Muscle layer of colon (tissue), 2 donors: ENCODE measurements around the gene GRB7.
A peak's percentile ranks its signal among the peaks of the same experiment; 100 is the strongest.
"Not testable (repeated sequence)": the region's sequence is repeated elsewhere in the genome, so short reads cannot be mapped to it uniquely, and the experiment has no call there.

Source experiments
- H3K27ac ChIP-seq: one replicate; pipeline ENCODE4 v1.7.0; 2013; ENCODE audit warnings: low read depth, mild to moderate bottlenecking, low read length, moderate library complexity
- H3K27me3 ChIP-seq, 2 donors: one replicate each; pipeline ENCODE4 v1.7.0; 2013; ENCODE audit warnings: low read length in 2 of 2, mild to moderate bottlenecking in 2 of 2; ENCODE audit not compliant: insufficient read depth in 2 of 2, control insufficient read depth in 1 of 2
- H3K36me3 ChIP-seq: one replicate; pipeline ENCODE4 v1.7.0; 2013; ENCODE audit warnings: mild to moderate bottlenecking, low read length; ENCODE audit not compliant: insufficient read depth
- H3K4me1 ChIP-seq: one replicate; pipeline ENCODE4 v1.7.0; 2013; ENCODE audit warnings: mild to moderate bottlenecking, low read length; ENCODE audit not compliant: insufficient read depth
- H3K4me3 ChIP-seq, 2 donors: one replicate each; pipeline ENCODE4 v1.7.0; 2013; ENCODE audit warnings: low read length in 2 of 2, low read depth in 1 of 2, mild to moderate bottlenecking in 1 of 2, moderate library complexity in 1 of 2
- H3K9ac ChIP-seq: one replicate; pipeline ENCODE4 v1.7.0; 2013; ENCODE audit warnings: low read length
- H3K9me3 ChIP-seq: one replicate; pipeline ENCODE4 v1.7.0; 2013; ENCODE audit warnings: mild to moderate bottlenecking, low read length
- donor health status: abdominal sarcoma.
- donor health status: Adenocarcinoma of cecum.

Gene GRB7

GRCh38 chr17:39725923-39726322 lies 11.8 kb upstream of the GRB7 start:
- not testable (repeated sequence) for H3K27ac ChIP-seq, H3K4me1 ChIP-seq, H3K27me3 ChIP-seq, H3K9ac ChIP-seq, H3K9me3 ChIP-seq, H3K4me3 ChIP-seq
- peaks cover 48% of the 10 kb centered on the region for H3K36me3 ChIP-seq

- Histone ChIP-seq H3K4me3 (no peak overlapping the region), H3K27me3 (no peaks in the 10 kb centered on the region), H3K9ac (no peak overlapping the region), H3K27ac (no peak overlapping the region), H3K36me3 (peaks cover 48% of the 10 kb centered on the region), H3K9me3 (no peaks in the 10 kb centered on the region), H3K4me1 (peaks cover 7% of the 10 kb centered on the region)
Measured at GRCh38 chr17:39726617-39727016, 11.1 kb upstream of the GRB7 start.

- Histone ChIP-seq H3K4me1 (peaks cover 7% of the 10 kb centered on the region), H3K36me3 (peaks cover 48% of the 10 kb centered on the region), H3K9me3 (no peaks in the 10 kb centered on the region), H3K4me3 (no peak overlapping the region), H3K27me3 (no peaks in the 10 kb centered on the region), H3K27ac (no peak overlapping the region), H3K9ac (no peak overlapping the region)
Measured at GRCh38 chr17:39727556-39727955, 10.2 kb upstream of the GRB7 start.

- Histone ChIP-seq H3K27me3 (no peaks in the 10 kb centered on the region), H3K36me3 (peaks cover 44% of the 10 kb centered on the region), H3K9ac (peak overlapping the region; percentile 93), H3K4me1 (peaks cover 7% of the 10 kb centered on the region), H3K4me3 (peak overlapping the region; percentile 57 to 96), H3K27ac (peak overlapping the region; percentile 54), H3K9me3 (no peaks in the 10 kb centered on the region)
Measured at GRCh38 chr17:39729280-39729851, 8.4 kb upstream of the GRB7 start.

- Histone ChIP-seq H3K27ac (peak within 1 kb of the TSS; percentile 54), H3K27me3 (no peaks in the 10 kb centered on the region), H3K9ac (peak within 1 kb of the TSS; percentile 93), H3K36me3 (peaks cover 34% of the 10 kb centered on the region), H3K9me3 (no peaks in the 10 kb centered on the region), H3K4me3 (peak within 1 kb of the TSS; percentile 57 to 96), H3K4me1 (peaks cover 7% of the 10 kb centered on the region)
Measured at GRCh38 chr17:39730095-39730921, 7.4 kb upstream of the GRB7 start, which contains the start of gene MIEN1. MIEN1 (minus strand) TSS chr17:39730532; CDS start chr17:39730495, 37 bp downstream.

- Histone ChIP-seq H3K9me3 (no peaks in the 10 kb centered on the region), H3K4me1 (peaks cover 7% of the 10 kb centered on the region), H3K4me3 (no peak overlapping the region), H3K27ac (no peak overlapping the region), H3K9ac (no peak overlapping the region), H3K36me3 (peaks cover 16% of the 10 kb centered on the region), H3K27me3 (peaks cover 0 to 19% of the 10 kb centered on the region in 2 donors)
Measured at GRCh38 chr17:39732586-39732985, 5.2 kb upstream of the GRB7 start.

GRCh38 chr17:39735882-39736281 lies 1.9 kb upstream of the GRB7 start:
- Histone ChIP-seq H3K27me3 (peaks cover 18 to 51% of the 10 kb centered on the region in 2 donors), H3K9me3 (no peaks in the 10 kb centered on the region), H3K4me1 (peaks cover 9% of the 10 kb centered on the region)

GRCh38 chr17:39736319-39737165 lies 1.2 kb upstream of the GRB7 start:
- H3K9ac ChIP-seq = no peak overlapping the region
- H3K9me3 ChIP-seq = no peaks in the 10 kb centered on the region
- H3K27ac ChIP-seq = no peak overlapping the region
- H3K36me3 ChIP-seq = no peaks in the 10 kb centered on the region
- peaks cover 9% of the 10 kb centered on the region for H3K4me1 ChIP-seq
- no peak overlapping the region for H3K4me3 ChIP-seq
- peaks cover 24 to 57% of the 10 kb centered on the region in 2 donors for H3K27me3 ChIP-seq

More at GRCh38 chr17:39735882-39736281, 1.9 kb upstream of the GRB7 start:
- Histone ChIP-seq H3K27ac (no peak overlapping the region), H3K36me3 (no peaks in the 10 kb centered on the region), H3K4me3 (no peak overlapping the region), H3K9ac (no peak overlapping the region)

- no peaks in the 10 kb centered on the region for H3K36me3 ChIP-seq
- no peak overlapping the region for H3K4me3 ChIP-seq
- H3K4me1 ChIP-seq = peaks cover 9% of the 10 kb centered on the region
- H3K9me3 ChIP-seq = no peaks in the 10 kb centered on the region
- H3K27ac ChIP-seq = no peak overlapping the region
- H3K27me3 ChIP-seq = peaks cover 24 to 65% of the 10 kb centered on the region in 2 donors
- no peak overlapping the region for H3K9ac ChIP-seq
Measured at GRCh38 chr17:39737206-39737759, 455 bp upstream of the GRB7 start.

GRCh38 chr17:39738568-39738901 lies 797 bp downstream of the GRB7 start:
- Histone ChIP-seq H3K4me3 (no peak overlapping the region), H3K4me1 (peaks cover 9% of the 10 kb centered on the region), H3K27me3 (peaks cover 24 to 74% of the 10 kb centered on the region in 2 donors), H3K36me3 (no peaks in the 10 kb centered on the region), H3K27ac (no peak overlapping the region), H3K9ac (no peak overlapping the region), H3K9me3 (no peaks in the 10 kb centered on the region)
